ENCODE measurements around the gene ZDHHC11. TPM values are rescaled to one million over a fixed set of nuclear protein-coding genes. Genes with fewer than 3 reads are reported as not detected.

Gene ZDHHC11
- total RNA-seq, 1 donor from 2014 or later, result 6.3 TPM

GRCh38 chr5:760363-761058 is 90.3 kb downstream of the ZDHHC11 start:
- no peak overlapping the region for H3K27ac Mint-ChIP-seq (ENCODE audit: unreplicated experiment)
- DNase-seq (ENCODE audit: extremely low spot score, unreplicated experiment), result peak; percentile 85

GRCh38 chr5:759781-760362 is 90.9 kb downstream of the ZDHHC11 start:
- Mint-ChIP-seq H3K4me3 (ENCODE audit: unreplicated experiment) (no peak overlapping the region), H3K36me3 (ENCODE audit: unreplicated experiment) (no peaks in the 10 kb centered on the region), H3K9me3 (ENCODE audit: unreplicated experiment) (no peaks in the 10 kb centered on the region), H3K4me1 (ENCODE audit: unreplicated experiment) (no peaks in the 10 kb centered on the region), H3K27ac (ENCODE audit: unreplicated experiment) (no peak overlapping the region), H3K27me3 (ENCODE audit: unreplicated experiment) (peaks cover 7% of the 10 kb centered on the region)
- TF ChIP-seq, protein P1, sequence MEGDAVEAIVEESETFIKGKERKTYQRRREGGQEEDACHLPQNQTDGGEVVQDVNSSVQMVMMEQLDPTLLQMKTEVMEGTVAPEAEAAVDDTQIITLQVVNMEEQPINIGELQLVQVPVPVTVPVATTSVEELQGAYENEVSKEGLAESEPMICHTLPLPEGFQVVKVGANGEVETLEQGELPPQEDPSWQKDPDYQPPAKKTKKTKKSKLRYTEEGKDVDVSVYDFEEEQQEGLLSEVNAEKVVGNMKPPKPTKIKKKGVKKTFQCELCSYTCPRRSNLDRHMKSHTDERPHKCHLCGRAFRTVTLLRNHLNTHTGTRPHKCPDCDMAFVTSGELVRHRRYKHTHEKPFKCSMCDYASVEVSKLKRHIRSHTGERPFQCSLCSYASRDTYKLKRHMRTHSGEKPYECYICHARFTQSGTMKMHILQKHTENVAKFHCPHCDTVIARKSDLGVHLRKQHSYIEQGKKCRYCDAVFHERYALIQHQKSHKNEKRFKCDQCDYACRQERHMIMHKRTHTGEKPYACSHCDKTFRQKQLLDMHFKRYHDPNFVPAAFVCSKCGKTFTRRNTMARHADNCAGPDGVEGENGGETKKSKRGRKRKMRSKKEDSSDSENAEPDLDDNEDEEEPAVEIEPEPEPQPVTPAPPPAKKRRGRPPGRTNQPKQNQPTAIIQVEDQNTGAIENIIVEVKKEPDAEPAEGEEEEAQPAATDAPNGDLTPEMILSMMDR (IDR thresholded peaks at IDR 0.05), result no peak
- peak; percentile 86 for DNase-seq (ENCODE audit: extremely low spot score, unreplicated experiment)

More at GRCh38 chr5:760363-761058, 90.3 kb downstream of the ZDHHC11 start:
- H3K4me3 Mint-ChIP-seq (ENCODE audit: unreplicated experiment), result no peak overlapping the region
- H3K36me3 Mint-ChIP-seq (ENCODE audit: unreplicated experiment), result no peaks in the 10 kb centered on the region
- no peaks in the 10 kb centered on the region for H3K4me1 Mint-ChIP-seq (ENCODE audit: unreplicated experiment)
- H3K27me3 Mint-ChIP-seq (ENCODE audit: unreplicated experiment), result peaks cover 7% of the 10 kb centered on the region
- TF ChIP-seq, protein P1 (IDR thresholded peaks at IDR 0.05), result no peak
- no peaks in the 10 kb centered on the region for H3K9me3 Mint-ChIP-seq (ENCODE audit: unreplicated experiment)

DNA sequence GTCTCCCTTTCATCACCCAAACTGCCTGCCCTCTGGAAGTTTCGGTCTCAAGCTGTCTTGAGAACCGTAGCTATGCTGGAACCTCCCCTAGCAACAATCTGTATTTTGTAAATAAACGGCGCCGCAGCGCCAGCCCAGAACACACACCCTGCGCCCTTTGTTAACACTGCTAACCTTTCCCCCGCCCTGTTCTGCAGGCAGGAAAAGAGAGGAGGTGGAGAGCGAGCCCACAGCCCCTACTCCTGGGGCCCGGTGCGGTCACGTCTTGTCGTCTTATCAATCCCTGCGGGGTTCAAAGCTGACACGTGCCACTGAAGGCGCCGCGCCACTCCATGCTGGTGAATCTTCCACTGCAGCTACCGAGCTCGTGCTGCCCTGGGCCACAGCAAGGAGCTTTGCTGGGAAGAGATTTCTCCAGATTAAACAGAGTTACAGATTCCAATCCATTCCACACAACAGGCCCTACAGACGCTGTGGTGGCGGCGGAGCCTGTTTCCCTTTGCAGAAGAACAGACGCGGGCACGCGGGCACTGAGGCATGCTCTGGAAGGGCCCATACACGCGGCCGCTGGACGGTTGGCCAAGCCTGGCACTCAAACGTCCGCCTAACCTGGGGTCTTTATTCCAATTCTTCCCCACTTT is 91.6 kb downstream of the ZDHHC11 start:
- peaks cover 8% of the 10 kb centered on the region for H3K27me3 Mint-ChIP-seq (ENCODE audit: unreplicated experiment)
- no peaks in the 10 kb centered on the region for H3K36me3 Mint-ChIP-seq (ENCODE audit: unreplicated experiment)
- DNase-seq (ENCODE audit: extremely low spot score, unreplicated experiment), result peak; percentile 84
- TF ChIP-seq, protein P1 (IDR thresholded peaks at IDR 0.05), result no peak
- H3K4me1 Mint-ChIP-seq (ENCODE audit: unreplicated experiment), result no peaks in the 10 kb centered on the region
- H3K27ac Mint-ChIP-seq (ENCODE audit: unreplicated experiment), result no peak overlapping the region
- H3K9me3 Mint-ChIP-seq (ENCODE audit: unreplicated experiment), result no peaks in the 10 kb centered on the region
- H3K4me3 Mint-ChIP-seq (ENCODE audit: unreplicated experiment), result no peak overlapping the region

- DNase-seq (ENCODE audit: extremely low spot score, unreplicated experiment), result no peak
- Mint-ChIP-seq H3K4me1 (ENCODE audit: unreplicated experiment) (no peaks in the 10 kb centered on the region), H3K9me3 (ENCODE audit: unreplicated experiment) (no peaks in the 10 kb centered on the region), H3K4me3 (ENCODE audit: unreplicated experiment) (no peak overlapping the region), H3K36me3 (ENCODE audit: unreplicated experiment) (no peaks in the 10 kb centered on the region), H3K27me3 (ENCODE audit: unreplicated experiment) (peaks cover 8% of the 10 kb centered on the region), H3K27ac (ENCODE audit: unreplicated experiment) (no peak overlapping the region)
- TF ChIP-seq, protein P1 (IDR thresholded peaks at IDR 0.05), result no peak
These were observed 92.1 kb downstream of the ZDHHC11 start for GRCh38 chr5:758698-759053.
